NCI-H69 (cell line): ENCODE results near the gene CDH2.
A peak's percentile ranks its signal among the peaks of the same experiment; 100 is the strongest.

ENCODE experiments used
- DNase-seq: peaks from one replicate; lab custom pipeline; 2025; lab: John Stamatoyannopoulos, UW

CDH2 gene

GRCh38 chr18:28176948-28177827, at the start of gene CDH2:
Gene CDH2 (minus strand): TSS chr18:28177130. CDS start chr18:28177022, 108 bp downstream.
- peak; percentile 92 for DNase-seq

GRCh38 chr18:28212060-28212459, 35.1 kb upstream of the CDH2 start:
- no peak for DNase-seq

- DNase-seq: peak; percentile 78
Observed at GRCh38 chr18:28208712-28209265, 31.9 kb upstream of the CDH2 start.

GRCh38 chr18:28208268-28208667, 31.3 kb upstream of the CDH2 start:
- DNase-seq: no peak

- no peak for DNase-seq
Observed at GRCh38 chr18:28204154-28204553, 27.2 kb upstream of the CDH2 start.

- no peak for DNase-seq
Observed at GRCh38 chr18:28201056-28201455, 24.1 kb upstream of the CDH2 start.

- DNase-seq: no peak
Observed at GRCh38 chr18:28198620-28199019, 21.7 kb upstream of the CDH2 start.

- peak; percentile 15 for DNase-seq
Observed at GRCh38 chr18:28193177-28193778, 16.3 kb upstream of the CDH2 start.

- DNase-seq: peak; percentile 40
Observed at GRCh38 chr18:28189400-28190239, 12.7 kb upstream of the CDH2 start.

GRCh38 chr18:28185121-28185520, 8.2 kb upstream of the CDH2 start:
- no peak for DNase-seq

GRCh38 chr18:28183418-28184078, 6.6 kb upstream of the CDH2 start:
- no peak for DNase-seq

GRCh38 chr18:28181616-28182015, 4.7 kb upstream of the CDH2 start:
- DNase-seq: no peak

- DNase-seq: no peak
Observed at GRCh38 chr18:28178720-28179119, 1.8 kb upstream of the CDH2 start.

GRCh38 chr18:28177828-28178635, 1.1 kb upstream of the CDH2 start:
- DNase-seq: peak; percentile 91

GRCh38 chr18:28176698-28176947, 307 bp downstream of the CDH2 start:
- no peak for DNase-seq

GRCh38 chr18:28175930-28176697, 816 bp downstream of the CDH2 start:
- peak; percentile 57 for DNase-seq

GRCh38 chr18:28175150-28175929, 1.6 kb downstream of the CDH2 start:
- peak; percentile 51 for DNase-seq

GRCh38 chr18:28174181-28174905, 2.6 kb downstream of the CDH2 start:
- no peak for DNase-seq

- no peak for DNase-seq
Observed at GRCh38 chr18:28171837-28172236, 5.1 kb downstream of the CDH2 start.
